HCT116 (cell line): Measurements from ENCODE around the gene TRAF5.

Experiments
- TF ChIP-seq, protein P1 (sequence below), 3 experiments: fragments of 200-600 bp in 1 of 3; sonication (generic) in 1 of 3; IDR thresholded peaks in 2 of 3; conservative IDR thresholded peaks in 1 of 3; 2 replicates each; pipeline ENCODE4 v1.5.1; 2012 to 2017; ENCODE audit warnings: low read depth in 2 of 3, low read length in 2 of 3, antibody characterized with exemption in 1 of 3, borderline replicate concordance in 1 of 3, control low read depth in 1 of 3, mild to moderate bottlenecking in 1 of 3, mixed read lengths in 1 of 3, mixed run types in 1 of 3, moderate library complexity in 1 of 3; ENCODE audit not compliant: insufficient read depth in 1 of 3
- TF ChIP-seq, protein P2 (sequence below): IDR thresholded peaks from 2 replicates; pipeline ENCODE4 v1.6.1; 2012

- TF ChIP-seq, protein P1, sequence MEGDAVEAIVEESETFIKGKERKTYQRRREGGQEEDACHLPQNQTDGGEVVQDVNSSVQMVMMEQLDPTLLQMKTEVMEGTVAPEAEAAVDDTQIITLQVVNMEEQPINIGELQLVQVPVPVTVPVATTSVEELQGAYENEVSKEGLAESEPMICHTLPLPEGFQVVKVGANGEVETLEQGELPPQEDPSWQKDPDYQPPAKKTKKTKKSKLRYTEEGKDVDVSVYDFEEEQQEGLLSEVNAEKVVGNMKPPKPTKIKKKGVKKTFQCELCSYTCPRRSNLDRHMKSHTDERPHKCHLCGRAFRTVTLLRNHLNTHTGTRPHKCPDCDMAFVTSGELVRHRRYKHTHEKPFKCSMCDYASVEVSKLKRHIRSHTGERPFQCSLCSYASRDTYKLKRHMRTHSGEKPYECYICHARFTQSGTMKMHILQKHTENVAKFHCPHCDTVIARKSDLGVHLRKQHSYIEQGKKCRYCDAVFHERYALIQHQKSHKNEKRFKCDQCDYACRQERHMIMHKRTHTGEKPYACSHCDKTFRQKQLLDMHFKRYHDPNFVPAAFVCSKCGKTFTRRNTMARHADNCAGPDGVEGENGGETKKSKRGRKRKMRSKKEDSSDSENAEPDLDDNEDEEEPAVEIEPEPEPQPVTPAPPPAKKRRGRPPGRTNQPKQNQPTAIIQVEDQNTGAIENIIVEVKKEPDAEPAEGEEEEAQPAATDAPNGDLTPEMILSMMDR (IDR thresholded peaks at IDR 0.05 in 2 of 3, conservative IDR thresholded peaks at IDR 0.05 in 1 of 3; ENCODE audit: borderline replicate concordance in 1 of 3, insufficient read depth in 1 of 3, low read depth in 2 of 3, low read length in 2 of 3), result no peak
- TF ChIP-seq, protein P2, sequence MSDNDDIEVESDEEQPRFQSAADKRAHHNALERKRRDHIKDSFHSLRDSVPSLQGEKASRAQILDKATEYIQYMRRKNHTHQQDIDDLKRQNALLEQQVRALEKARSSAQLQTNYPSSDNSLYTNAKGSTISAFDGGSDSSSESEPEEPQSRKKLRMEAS, result no peak
These were observed 2.3 kb downstream of the TRAF5 start for GRCh38 chr1:211328866-211329475.
